Measurements from ENCODE around the gene RPS6KB2.
A peak's percentile ranks its signal among the peaks of the same experiment; 100 is the strongest.
"Not testable (repeated sequence)": the region's sequence is repeated elsewhere in the genome, so short reads cannot be mapped to it uniquely, and the experiment has no call there.

The RPS6KB2 gene

GRCh38 chr11:67410984-67411784 is 17.1 kb upstream of the RPS6KB2 start:
- no peak for DNase-seq (ENCODE audit: low read depth in 2 of 2)

GRCh38 chr11:67411785-67412152 is 16.5 kb upstream of the RPS6KB2 start:
- DNase-seq (ENCODE audit: low read depth in 2 of 2), result no peak

DNA sequence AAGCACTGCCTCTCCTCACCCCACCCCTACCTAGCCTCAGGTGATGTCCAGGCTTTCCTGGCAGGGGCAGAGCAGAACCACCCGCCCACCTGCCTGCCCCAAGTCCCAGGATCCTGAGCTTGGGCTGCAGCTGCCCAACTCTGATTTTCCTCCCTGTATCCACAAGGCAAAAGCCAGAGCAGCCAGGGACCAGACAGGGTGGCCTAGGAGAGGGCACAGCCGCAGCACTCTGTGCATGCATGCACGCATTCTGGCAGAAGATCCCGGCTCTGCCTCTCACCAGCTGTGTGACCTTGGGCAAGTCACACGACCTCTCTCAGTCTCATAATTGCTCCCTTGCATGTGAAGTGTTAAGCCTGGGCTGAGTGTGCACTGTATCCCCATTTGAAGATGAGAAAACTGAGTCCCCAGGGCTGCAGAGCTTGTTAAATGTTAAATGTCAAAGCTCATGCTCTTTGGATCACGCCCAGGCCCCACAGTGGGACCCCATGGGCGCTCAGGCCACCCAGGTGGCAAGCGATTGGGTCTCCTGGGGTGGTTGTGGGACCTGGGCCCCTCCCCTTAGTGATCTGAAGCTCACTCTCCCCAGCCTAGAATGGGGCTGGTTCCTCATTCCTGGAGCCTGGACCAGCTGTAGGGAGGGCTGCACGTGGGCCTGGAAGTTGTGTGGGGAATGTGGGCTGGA is 15.7 kb upstream of the RPS6KB2 start:
- no peak for DNase-seq (ENCODE audit: low read depth in 2 of 2)

- DNase-seq (ENCODE audit: low read depth in 2 of 2), result no peak
Observed at GRCh38 chr11:67413266-67413849, 14.9 kb upstream of the RPS6KB2 start.

DNA sequence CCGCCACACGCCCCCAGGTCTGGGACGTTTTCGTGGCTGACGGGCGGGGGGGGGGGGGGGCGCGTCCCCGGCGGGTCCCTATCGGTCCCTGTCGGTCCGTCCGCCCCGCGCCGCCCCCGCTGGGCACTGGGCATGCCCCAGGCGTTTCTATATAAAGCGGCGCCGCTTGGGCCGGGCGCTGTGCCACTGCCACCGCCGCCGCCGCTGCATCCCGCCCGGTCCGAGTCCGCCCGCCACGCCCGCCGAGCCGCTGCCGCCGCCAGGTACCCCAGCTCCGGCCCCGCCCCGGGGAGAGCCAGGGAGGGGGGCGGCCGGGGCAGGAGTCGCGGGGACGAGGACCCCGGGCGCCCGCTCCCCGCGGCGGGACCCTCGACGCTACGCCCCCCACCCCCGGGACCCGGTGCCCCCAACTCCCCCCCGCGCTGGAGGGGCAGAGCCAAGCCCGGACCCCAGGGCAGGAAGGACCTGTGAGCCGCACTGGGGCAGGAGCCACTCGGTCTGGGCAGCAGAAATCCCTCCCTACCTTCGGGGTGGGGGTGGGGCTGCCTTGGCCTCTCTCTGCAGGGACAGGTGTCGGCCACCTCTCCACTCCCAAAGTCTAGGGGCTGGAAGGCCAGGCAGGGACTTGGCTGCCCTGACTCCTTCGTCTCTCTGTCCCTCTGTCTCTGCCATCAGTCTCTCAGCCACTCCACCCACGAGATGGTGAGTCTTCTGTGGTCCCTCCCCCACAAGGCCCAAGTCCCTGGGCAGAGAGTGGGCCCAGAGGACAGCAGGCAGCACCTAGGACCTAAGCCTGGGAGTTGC is 12.6 kb upstream of the RPS6KB2 start, which contains the start of gene CARNS1:
CARNS1 (plus strand) TSS at position 178 of the 804 bp plus-strand sequence; CDS start at position 700, 522 bp downstream.
- no peak for DNase-seq (ENCODE audit: low read depth in 2 of 2)

DNA sequence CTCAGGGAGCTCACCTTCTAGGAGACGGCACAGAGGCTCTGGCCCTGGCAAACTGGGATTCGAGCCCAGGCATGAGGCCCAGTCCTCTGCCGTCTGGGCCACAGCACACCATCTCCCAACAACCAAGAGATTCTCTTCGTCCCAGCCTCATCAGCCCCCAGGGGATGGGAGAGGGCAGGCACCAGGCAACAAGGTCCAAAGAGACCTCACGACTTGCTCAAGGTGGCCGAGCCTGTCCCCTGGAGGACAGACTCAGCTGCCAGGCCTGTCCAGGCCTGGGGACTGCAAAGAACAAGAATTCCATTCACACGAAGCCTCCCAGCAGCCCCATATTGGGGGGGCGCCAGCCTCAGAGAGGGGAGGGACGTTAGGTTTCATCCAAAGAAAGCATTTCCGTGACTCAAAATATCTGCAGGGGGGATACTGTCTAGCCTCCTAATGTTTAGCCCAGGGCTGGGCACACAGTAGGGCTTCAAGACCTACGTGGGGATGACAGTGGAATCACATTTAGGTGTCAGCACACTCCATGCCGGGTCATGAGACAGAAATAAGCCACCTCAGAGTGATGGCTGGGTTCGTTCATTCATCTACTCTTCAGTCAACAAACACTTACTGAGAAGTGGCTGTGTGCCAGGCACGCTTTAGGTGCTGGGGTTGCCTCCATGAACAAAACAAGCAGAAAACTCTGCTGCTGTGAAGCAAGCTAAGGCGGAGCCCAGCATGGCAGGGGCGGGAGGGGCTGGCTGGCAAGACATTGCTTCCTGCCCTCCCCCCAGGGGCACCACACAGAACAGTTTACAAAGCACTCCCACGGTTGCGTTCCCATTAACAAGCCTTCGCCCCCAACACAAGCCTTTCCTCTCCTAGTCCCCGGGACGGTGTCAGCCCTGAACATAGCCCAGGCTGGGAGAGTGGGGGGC is 11.6 kb upstream of the RPS6KB2 start:
- no peak for DNase-seq (ENCODE audit: low read depth in 2 of 2)

DNA sequence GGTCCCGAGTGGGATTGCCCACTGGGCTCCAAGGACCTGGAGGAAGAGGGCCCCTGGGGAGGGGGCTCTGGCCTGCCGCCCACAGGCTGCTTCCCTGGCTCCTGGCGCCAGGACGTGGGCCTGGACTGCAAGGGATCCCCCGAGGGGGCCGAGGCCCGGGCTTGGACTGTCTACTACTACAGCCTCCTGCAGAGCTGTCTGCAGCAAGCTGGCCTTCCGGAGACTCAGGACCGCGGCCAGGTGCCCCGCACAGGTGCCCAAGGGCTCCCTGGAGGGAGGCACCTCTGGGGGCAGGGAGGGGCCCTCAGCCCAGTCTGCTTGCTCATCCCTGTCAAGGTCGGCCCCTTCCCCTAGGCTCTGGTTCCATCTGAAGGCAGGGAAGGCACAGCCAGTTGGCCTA is 10.9 kb upstream of the RPS6KB2 start:
- DNase-seq (ENCODE audit: low read depth in 2 of 2), result no peak

DNA sequence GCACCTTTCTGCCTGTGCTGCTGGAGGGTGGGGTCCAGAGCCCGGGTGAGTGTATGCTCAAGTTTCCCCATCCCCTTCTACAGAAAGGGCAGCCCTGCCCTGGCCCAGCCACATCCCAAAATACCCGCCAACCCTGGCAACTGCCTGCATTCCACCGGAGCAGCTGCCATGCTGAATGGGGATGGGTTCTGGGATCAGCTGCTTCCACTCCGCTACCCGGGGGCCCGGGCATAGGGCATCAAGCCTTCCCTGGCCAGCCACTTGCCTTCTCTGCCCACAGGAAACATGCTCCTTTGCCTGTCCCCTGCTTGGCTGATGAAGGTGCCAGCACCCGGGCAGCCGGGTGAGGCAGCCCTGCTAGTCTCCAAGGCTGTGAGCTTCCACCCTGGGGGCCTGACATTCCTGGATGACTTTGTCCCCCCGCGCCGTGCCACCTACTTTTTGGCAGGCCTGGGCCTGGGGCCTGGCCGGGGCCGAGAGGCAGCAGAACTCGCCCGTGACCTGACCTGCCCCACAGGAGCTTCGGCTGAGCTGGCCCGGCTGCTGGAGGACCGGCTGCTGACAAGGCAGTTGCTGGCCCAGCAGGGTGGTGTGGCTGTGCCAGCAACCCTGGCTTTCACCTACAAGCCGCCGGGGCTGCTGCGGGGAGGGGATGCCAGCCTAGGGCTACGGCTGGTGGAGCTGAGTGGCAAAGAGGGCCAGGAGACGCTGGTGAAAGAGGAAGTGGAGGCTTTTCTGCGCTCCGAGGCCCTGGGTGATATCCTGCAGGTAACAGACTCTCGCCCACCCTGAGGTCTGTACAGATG is 9.6 kb upstream of the RPS6KB2 start:
- DNase-seq (ENCODE audit: low read depth in 2 of 2), result no peak

DNA sequence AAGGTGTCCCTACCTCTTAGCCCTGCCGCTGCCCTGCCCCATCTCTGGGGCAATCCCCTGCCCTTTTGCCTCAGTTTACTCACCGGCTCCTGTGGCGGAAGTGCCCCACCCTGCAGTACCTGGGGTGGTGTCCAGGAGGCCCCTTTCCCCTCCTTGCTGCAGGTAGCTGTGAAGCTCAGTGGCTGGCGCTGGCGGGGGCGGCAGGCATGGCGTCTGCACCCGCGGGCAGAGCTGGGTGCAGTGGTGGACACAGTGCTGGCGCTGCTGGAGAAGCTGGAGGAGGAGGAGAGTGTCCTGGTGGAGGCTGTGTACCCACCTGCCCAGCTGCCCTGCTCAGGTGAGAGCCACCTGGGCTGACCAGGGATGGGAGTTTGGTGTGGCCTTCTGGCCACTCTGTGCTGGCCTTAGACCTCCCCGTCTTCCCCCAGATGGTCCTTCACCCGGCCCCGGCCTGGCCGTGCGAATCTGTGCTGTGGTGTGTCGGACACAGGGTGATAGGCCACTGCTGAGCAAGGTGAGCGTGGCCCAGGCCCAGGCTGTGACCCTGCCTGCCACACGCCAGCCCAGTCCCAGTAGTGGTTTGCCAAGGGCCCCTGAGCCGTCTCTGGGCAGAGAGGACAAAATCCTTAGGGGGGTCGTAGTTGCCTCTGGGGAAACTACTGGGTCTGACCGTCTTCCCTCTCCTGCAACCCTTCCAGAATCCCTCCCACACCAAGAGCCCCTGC is 8.8 kb upstream of the RPS6KB2 start:
- DNase-seq (ENCODE audit: low read depth in 2 of 2), result no peak

DNA sequence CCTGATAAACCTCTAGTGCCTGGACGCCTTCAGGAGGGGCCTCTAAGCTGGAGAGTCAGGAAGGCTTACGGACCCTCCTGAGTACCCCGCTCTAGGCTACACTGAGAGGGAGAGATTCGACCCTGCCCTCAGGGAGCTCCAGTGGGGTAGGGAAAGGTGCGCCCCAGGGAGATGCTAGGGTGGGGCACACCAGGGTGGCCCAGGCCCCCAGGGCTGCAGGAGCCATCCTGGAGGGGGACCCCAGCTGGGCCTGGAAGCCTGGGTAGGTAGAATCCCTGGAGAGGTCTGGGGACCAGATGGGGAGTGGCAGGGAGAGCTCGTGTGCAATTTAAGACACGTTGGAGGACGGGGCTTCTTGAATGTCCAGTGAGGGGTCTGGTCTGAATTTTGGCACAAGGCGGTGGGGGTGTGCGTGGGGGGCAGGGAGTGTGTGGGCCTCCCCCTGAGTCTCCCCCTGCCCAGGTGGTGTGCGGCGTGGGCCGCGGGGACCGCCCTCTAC is 8.1 kb upstream of the RPS6KB2 start:
- no peak for DNase-seq (ENCODE audit: low read depth in 2 of 2)

GRCh38 chr11:67420646-67421429 is 7.5 kb upstream of the RPS6KB2 start:
- peak; percentile 98 to 100 for DNase-seq (ENCODE audit: low read depth in 2 of 2)

GRCh38 chr11:67421430-67422031 is 6.8 kb upstream of the RPS6KB2 start:
- DNase-seq (ENCODE audit: low read depth in 2 of 2), result no peak

DNA sequence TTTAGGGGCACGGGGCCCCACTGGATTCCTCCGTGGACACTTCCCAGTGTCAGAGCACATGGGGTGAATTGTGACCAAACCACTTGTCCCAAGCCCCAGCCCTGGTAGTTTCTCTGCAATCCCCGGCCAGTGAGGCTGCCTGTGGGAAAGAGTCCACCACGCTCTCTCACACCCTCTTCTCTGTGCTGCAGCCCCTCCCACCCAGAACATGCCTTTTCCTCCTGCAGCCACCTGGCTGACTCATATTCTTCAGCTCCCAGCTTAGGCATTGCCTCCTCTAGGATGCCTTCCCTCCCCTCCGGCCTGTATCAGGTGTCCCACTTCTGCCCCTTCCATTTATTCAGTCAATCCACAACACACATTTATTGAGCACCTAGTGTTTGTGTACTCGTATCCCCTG is 5.4 kb upstream of the RPS6KB2 start:
- DNase-seq (ENCODE audit: low read depth in 2 of 2), result no peak

DNA sequence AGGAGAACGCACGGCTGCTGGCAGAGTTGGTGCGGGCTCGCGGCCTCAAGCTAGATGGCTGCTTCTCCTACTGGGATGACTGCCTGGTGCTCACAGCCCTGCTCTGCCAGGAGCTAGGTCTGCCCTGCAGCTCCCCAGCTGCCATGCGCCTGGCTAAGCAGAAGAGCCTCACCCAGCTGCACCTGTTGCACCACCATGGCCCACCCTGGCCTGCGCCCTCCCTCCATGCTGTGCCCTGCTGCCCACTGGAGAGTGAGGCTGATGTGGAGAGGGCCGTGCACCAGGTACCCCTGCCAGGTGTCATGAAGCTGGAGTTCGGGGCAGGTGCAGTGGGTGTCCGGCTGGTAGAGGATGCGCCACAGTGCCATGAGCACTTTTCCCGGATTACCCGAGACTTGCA is 4.8 kb upstream of the RPS6KB2 start:
- no peak for DNase-seq (ENCODE audit: low read depth in 2 of 2)

DNA sequence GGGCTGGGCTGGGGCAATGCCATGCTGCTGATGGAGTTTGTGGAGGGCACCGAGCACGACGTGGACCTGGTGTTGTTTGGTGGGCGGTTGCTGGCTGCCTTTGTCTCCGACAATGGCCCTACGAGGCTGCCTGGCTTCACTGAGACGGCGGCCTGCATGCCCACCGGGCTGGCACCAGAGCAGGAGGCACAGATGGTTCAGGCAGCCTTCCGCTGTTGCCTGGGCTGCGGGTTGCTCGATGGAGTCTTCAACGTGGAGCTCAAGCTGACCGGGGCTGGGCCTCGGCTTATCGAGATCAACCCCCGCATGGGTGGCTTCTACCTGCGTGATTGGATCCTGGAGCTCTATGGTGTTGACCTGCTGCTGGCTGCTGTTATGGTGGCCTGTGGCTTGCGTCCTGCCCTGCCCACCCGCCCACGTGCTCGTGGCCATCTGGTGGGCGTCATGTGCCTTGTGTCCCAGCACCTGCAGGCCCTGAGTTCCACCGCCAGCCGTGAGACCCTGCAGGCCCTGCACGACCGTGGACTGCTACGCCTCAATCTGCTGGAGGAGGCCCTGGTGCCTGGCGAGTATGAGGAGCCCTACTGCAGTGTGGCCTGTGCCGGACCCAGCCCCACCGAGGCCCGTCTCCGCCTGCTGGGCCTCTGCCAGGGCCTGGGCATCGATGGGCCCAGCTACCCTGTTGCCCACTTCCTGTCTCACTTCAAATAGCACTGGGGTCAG is 4.2 kb upstream of the RPS6KB2 start:
- DNase-seq (ENCODE audit: low read depth in 2 of 2), result no peak

- not testable (repeated sequence) for DNase-seq (ENCODE audit: low read depth in 2 of 2)
Observed at GRCh38 chr11:67427364-67427859, 882 bp upstream of the RPS6KB2 start.

DNA sequence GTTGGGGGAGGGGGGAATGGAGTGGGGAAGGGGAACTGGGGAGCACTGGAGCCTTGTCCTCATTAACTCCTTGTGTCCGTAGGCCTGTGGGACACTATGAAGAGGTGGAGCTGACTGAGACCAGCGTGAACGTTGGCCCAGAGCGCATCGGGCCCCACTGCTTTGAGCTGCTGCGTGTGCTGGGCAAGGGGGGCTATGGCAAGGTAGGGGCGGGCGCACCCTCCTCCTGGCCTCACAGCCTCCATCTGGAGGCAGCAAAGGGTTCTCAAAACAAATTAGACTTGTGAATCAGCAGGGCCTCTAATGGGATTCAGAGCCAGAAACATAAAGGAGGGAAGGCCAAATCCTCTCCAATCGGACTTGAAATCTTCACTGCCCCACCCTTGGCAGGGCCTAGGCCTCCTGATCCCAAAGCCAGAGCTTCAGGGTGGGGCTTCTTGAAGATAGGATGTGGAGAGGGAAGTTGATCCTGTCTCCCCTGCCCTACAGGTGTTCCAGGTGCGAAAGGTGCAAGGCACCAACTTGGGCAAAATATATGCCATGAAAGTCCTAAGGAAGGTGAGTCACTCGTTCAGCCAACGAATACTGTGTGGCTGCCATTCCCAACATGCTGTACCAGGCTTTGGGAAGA is 859 bp downstream of the RPS6KB2 start:
- DNase-seq (ENCODE audit: low read depth in 2 of 2), result no peak
